HG02852 (cell line): ENCODE results near the gene APBA2.
"Not testable (repeated sequence)": the region's sequence is repeated elsewhere in the genome, so short reads cannot be mapped to it uniquely, and the experiment has no call there.

Experiments
- ATAC-seq: cut with Tn5 transposase; IDR thresholded peaks from one replicate; pipeline ENCODE4 v1.9.1; 2021; ENCODE audit warnings: mild to moderate bottlenecking, moderate library complexity; ENCODE audit not compliant: unreplicated experiment

The APBA2 gene

DNA sequence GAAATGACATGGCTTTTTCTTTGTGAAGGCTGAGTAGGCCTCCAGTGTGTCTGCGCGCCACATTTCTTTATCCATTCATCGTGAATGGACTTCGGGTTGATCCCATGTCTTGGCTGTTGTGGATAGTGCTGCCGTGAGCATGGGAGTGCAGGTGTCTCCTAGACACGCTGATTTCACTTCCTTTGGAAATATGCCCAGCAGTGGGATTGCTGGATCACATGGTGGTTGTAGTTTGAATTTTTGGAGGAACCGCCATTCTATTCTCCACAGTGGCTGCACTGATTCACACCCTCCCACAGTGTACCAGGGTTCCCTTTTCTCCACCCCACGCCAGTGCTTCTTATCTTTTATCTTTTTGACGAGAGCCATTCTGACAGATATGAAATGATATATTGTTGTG is 212.2 kb downstream of the APBA2 start:
- ATAC-seq: no peak

DNA sequence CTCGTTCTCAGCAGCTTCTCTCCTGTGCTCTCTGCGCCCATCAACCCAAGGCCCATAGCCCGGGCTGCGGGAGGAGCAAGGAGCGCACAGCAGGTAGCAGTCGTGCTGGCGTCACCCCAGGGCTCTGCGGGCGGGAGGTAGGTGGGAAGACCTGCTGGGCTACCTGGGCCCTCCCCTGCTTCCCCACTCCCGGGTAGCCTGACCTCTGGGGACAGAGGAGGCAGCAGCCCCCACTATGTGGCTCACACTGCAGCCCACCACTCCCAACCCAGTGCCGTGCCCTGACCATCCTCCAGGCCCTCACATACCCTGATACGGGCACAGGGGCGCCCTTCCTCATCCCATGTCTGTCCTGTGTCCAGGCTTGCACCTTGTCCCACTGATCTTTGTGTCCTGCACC is 212.9 kb downstream of the APBA2 start:
- no peak for ATAC-seq

DNA sequence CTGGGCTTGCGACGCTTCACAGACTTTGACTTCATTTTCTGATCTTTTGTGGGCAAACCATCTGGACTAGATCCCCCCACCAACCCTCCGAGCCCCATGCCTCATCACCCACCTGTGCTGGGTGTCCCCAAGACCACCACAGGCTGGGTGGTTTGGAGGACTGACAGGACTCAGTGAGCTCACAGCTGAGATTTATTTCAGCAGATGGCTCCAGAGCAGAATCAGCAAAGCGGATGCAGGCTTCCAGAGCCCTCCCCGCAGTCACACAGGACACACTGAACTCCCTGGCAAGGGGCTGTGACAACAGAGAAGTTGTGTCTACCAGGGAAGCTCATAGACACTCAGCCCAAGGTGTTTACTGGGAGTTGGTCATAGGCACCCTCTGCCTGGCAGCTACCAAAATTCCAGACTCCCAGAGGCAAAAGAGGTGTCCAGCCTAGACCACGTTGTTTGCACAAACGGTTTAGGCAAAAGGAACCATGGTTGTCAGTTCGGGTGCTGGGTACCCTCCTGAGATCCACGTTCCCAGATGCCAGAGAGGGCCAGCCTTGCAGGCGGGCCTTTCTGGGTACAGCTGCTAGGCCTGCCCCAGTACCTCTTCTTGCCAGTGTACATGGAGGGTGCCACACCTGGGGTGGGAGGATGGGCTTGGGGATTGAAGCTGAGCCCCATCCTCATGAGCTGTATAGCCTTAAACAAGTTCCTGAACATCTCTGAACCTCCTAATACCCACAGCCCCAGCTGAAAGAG is 213.5 kb downstream of the APBA2 start:
- no peak for ATAC-seq

DNA sequence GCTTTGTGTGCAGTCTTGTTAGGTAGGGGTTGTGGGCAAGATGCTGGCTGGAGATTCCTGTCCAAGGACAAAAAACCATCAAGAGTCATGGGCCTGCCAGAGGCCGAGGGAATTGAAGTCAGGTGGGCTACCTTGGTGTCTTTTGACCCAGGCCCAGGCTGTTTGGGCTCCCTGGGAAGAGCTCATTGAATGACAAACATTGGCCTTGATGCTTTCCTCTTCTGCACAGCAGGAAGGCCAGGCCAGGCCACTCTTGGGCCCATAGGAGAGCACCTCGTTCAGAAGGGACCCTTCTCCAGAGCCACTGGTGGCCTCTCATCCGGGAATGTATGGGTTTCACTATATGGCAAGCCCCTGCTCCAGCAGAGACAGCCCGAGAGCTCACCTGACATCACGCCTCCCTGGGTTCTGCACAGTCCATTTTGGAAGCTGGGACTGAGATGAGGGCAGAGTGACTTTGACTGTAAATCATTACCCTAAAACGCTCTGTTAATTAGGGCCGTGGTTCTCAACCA is 214.8 kb downstream of the APBA2 start:
- no peak for ATAC-seq

DNA sequence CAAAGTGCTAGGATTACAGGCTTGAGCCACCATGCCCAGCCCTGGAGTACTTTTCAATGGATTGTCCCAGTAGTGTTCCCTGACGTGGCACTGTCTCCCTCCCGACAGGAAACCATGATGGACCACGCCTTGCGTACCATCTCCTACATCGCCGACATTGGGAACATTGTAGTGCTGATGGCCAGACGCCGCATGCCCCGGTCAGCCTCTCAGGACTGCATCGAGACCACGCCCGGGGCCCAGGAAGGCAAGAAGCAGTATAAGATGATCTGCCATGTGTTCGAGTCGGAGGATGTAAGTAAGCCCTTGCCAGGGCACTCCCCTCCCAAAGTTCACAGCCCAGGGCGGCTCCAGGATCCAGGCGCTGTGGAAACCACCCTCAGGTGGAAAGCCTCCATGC is 215.7 kb downstream of the APBA2 start:
- ATAC-seq: no peak

DNA sequence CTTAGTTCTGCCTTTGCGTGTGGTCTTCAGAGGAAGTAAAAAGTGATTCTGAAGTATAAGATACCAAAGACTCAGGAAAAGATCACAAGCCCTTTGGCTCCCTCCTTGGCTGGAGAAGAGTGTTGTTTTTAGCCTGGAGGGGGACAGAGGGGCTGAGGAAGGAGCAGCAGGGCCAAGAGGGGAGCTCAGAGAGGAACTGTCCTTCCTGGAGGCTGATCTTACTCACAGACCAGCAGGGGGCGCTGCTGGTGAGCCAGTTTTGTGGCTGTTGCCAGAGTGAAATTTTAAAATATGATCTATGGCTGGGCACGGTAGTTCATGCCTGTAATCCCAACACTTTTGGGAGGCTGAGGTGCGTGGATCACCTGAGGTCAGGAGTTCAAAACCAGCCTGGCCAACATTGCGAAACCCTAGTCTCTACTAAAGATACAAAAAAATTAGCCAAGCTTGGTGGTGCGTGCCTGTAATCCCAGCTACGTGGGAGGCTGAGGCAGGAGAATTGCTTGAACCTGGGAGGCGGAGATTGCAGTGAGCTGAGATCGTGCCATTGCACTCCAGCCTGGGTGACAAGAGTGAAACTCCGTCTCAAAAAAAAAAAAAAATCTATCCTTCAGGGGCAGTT is 216.5 kb downstream of the APBA2 start:
- ATAC-seq: not testable (repeated sequence)

DNA sequence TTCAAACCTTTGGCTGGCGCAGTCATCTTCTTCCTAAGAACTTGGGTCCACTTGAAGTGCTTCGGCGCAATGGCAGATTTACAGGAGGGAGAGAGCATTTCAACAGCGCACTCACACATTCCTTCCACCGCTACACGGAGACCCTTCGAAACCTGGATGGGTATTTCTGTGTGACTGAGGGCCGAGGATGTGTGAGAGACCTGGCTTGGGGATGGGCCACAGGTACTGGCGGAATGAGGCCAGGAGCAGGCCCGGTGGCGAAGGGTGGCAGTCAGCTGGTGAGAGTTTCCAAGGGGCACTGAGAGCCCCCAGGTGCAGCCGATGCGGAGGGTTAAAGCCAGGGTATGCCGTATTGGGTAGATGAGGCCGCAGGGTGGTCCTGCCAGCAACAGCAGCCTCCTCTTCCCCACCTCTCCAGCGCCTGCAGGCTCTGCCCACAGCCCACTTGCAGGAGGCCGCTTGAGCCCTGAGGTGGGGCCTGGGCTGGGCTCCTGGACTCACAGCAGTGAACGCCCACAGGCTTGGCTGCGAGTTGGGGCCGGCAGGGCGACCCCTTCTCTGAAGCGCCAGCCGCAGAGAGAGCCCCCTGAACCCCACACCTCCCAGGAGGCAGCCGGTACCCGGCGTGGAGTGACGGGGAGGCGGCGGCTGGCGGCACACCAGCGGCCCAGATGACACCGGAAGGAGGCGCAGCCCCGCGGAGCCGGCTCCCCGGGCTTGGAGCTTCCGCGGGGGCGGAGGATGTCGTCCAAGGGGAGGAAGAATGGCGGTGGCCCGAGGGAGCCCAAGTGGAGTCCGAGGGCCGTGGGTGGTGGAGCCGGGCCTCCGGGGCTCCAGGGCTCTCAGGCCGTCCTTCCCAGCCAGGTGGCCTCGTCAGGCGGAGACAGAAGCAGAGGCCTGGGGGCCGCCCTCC is 217.4 kb downstream of the APBA2 start:
- ATAC-seq: no peak

DNA sequence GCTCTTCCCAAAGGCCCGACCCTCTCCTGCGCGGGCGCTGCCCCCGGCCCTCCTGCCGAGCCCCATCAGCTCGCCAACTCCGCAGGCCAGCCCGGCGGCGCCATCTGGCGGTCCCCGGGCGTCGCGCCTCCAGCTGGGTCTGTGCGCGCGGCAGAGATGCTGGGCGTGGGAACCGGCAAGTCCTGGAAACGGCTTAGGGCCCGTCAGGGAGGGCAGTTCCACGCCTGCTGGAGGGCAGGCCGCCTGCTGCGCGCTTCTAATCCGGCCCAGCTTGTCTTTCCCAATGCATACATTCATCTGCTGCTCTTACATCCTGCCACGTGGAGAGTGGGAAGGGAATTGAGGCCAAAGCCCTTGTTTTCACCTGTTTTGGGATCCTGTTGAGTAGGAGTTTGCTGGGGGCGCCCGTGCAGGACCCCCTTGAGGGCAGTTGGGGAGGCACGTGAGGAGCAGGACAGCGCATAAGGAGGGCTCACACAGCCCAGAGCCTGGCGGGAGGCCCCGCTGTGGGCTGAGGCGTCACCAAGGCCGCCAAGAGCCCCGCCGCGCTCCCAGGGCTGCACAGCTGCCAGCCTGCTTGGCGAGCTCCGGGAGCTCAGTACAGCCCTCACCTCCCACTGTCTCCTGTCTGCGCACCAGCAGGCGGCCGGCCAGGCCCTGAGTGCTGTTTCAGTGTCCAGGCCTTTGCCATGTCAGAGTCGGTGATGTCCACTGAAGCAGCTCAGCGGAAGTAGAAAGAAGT is 218.2 kb downstream of the APBA2 start:
- no peak for ATAC-seq

DNA sequence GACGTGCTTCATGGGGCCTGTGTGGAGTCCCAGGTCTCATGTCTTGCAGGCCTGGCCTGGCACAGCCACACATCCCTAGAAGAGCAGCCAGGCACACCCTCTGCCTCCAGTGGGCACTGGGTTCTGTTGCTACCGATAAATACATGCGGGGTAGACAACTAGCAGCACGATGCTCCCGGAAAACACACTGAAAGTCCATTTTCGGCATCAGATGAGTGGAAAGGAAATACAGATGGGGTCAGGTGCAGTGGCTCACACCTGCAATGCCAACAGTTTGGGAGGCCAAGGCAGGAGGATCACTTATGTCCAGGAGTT is 218.7 kb downstream of the APBA2 start:
- no peak for ATAC-seq

DNA sequence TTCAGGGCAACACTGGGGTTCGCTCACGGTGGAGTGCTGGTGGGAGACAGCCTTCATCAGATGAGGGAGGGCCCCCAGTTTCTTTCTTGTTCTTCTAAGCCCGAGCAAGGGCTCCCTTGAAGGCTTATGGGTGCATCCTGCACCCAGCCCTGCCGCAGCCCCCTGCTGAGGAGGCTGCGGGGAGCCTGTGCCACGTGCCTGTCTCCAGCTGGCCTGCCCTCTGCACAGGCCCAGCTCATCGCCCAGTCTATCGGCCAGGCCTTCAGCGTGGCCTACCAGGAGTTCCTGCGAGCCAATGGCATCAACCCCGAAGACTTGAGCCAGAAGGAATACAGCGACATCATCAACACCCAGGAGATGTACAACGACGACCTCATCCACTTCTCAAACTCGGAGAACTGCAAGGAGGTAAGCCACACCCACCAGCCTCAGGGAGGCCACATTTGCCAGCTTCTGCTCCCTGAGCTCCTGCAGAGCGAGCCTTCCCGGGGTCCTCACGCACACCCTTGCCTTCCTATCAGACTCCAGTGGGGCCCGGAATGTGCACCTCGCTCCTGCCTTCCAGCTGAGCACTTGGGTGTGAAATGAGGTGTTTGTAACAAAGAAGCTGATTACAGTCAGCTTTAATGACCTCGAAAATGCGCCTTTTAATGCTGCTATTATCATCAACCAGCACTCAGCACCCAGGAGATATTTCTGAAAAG is 219.5 kb downstream of the APBA2 start:
- ATAC-seq: no peak

DNA sequence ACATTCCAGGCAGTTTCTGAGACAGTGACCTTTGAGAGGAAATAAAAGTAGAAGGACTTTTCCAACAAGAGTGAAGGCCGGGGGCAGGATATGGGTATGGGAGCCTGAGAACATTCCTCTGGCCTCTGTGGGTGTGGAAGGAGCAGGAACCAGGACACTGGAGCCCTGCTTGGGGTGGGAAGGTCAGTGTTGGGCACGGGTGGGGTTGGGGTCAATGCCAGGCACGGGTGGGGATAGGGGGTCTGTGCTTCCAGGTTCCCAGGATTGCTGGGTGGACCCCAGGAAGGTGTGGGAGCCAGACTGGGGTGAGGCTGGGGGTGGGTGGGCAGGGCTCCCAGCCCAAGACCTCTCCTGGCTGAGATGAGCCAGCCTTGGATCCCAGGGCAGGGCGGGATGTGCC is 220.3 kb downstream of the APBA2 start:
- ATAC-seq: no peak

DNA sequence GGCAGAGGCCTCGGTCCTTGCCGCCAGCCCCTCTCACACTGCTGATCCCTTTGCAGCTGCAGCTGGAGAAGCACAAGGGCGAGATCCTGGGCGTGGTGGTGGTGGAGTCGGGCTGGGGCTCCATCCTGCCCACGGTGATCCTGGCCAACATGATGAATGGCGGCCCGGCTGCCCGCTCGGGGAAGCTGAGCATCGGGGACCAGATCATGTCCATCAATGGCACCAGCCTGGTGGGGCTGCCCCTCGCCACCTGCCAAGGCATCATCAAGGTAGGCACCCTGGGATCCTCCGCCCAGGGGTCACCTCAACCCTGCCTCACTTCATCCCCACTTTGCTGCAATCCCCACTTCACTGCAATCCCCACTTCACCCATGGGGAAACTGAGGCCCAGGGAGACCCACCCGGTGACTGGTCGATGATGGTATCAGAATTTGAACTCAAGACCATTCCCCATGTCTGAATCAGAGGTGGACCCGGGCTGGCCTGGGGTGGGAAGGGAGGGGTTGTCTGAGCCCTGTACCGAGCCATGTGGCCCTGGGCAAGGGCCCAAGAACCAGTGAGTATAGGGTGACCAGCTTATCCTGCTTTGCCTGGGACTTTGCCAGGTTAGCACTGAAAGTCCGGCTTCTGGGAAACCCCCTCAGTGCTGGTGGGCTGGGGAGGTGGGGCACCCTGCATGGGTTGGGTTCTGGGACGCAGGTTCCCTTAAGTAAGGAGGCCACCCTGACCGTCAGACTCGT is 220.9 kb downstream of the APBA2 start:
- no peak for ATAC-seq

DNA sequence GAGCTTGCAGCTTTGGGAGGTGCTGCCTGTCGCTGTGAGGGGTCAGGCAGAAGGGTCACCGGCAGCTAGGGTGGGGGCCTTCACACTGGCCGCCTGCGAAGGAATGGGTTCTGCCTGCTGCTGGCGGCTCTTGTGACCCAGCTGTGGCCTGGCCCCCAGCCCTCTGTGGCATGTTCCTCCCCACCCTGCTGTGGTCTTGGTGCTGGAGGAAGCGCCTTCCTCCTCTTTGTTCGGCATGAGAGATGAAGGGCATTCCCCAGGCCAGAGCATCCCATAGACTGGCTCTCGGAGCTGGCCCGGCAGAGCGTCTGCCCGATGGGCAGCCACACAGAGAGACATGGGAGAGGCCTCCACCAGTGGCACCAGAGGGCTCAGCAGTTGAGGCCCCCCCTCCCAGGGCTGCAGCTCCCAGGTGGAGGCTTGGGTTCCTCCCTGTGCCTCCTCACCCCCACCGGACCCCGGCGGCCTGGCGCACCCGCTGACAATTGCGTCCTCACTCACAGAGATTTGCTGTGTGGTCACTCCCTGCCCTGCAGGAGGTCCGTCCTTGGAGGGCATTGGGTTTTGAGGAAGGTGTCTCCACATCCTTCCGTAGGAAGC is 221.6 kb downstream of the APBA2 start:
- no peak for ATAC-seq

DNA sequence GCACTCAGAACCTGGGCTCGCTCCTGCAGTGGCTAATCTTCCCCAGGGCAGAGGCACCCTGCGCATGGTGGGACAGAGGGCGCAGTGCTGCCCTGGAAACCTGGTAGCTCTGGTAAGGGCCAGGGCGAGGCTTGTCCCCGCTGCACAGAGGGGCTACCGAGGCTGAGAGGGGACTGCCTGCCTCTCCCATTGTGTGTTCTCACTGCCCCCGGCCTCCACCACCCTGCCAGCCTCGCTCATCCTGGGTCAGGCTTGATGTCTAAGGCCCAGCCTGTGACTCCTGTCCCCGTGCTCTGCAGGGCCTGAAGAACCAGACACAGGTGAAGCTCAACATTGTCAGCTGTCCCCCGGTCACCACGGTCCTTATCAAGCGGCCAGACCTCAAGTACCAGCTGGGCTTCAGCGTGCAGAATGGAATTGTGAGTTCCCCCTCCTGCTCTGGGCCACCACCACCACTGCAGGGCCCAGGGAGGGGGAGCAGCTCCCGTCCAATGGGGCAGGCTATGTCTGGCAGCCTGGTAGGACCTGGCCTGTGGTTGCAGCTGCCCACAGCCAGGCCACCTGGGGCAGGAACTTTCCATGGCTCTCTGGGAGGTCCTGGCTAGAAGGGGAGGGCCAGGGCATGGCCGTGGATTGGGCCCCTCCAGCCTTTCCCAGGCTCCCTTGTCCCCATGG is 222.3 kb downstream of the APBA2 start:
- no peak for ATAC-seq

DNA sequence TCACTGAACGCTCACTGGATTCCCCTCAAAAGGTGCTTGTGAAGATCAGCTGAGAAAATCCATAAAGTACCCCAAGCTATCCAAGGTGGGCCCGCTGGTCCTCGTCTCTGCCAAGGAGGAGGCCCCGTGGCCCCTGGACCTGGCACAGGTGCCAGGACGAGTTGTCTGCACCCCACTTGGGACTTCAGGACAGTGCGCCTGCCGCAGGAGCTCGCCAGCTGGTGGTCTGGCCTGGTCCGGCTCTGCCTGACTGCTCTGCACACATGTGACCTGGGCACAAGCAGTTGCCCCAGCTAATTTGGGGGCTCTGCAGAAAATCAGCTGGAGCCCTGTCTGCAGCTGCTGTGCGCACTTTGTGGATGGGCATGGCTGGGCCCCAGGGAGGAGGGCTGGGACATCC is 224.0 kb downstream of the APBA2 start:
- ATAC-seq: no peak

DNA sequence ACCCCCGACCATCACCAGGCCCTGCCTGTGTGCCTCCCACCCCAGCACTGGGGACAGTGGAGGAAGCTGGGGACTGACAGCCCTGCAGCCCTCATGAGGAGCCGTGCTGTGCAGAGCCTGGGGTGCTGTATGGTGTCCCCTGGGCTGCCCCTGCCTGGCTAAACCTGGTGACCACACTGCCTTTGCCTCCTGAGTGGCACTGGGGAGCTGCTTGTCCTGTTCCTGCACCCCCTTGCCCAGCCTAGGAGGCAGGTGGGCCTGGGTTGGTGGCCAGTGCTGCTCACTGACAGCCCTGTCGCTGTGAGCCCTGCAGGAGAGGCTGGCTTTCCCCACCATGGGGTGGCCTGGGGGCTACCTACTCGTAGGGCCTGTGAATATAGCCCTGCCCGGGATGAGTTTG is 224.4 kb downstream of the APBA2 start:
- no peak for ATAC-seq

DNA sequence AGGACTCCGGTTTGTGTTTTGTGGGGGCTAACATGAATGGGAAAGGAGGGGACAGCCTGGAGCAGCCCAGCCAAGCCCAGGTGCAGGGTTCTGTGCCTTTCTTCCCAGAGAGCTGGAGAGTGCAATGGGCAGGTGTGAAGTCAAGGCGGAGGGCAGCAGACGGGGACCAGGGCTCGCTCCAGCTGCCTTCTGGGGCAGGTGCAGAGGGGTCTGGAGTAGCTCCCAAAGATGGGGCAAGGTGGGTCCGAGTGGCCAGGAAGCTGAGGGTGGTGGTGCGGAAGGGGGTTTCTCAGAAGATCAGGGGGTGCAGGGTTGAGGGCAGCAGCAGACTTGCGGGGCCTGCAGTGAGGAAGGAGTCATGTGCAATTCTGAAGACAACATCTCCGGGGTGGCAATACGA is 225.0 kb downstream of the APBA2 start:
- ATAC-seq: no peak

DNA sequence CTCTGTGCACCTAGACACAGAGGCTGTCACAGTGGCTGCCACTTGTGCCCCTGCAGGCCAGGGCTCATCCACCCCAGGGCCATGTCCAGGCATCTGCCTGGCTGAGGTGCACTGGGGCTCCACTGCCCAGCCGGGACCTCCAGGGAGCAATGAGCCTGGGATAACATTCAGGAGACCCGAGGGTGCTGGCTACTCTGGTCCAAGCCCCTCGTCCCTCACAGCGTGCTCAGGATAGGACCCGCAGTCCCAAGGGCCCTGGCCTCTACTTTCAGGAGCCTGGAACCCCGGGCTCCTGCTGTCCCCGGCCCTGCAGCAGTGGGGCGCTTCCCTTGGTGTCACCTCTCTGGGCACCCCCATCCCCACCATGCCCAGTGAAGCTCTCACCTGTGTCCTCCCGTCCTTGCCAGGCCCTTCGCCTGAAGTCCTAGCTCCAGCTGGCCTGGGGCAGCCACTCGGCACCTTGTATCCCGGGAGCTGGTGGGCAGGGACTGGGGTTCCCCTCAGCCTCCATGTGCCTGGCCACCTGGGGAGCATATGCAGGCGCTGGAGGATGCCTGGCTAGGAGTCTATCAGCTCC is 226.0 kb downstream of the APBA2 start:
- ATAC-seq: no peak
